ENCODE measurements around the gene ICAM5. TPM values are rescaled to one million over a fixed set of nuclear protein-coding genes. Genes with fewer than 3 reads are reported as not detected.

Gene ICAM5
- total and polyA plus RNA-seq, 9 of the 15 experiments (the other 6 are each of a cell fraction or from before 2014, with no cell fraction given), result 0.10 to 114 (median 13.7) TPM

GRCh38 chr19:10268071-10268470 lies 21.7 kb upstream of the ICAM5 start:
- DNase-seq (ENCODE audit: extremely low read depth in 1 of 4, low spot score in 3 of 4) (no peak), ATAC-seq (no peak), FAIRE-seq (no peak)
- BruUV-seq (replicated peaks), result no TSS peak
- Histone ChIP-seq H2AFZ (ENCODE audit: low read depth, low read length) (0 out of 2 replicates have a peak overlapping the region, but pooled peaks have one; percentile 8), H3K27ac (ENCODE audit: extremely low read depth, low read depth, low read length) (no peak overlapping the region), H3K9ac (ENCODE audit: insufficient read depth in 1 of 2, low read depth in 2 of 2, low read length in 2 of 2) (peak overlapping the region in 1 of 2 experiments; percentile 61; a peak in 2 of 4 replicates), H3K9me3 (replicated peaks; ENCODE audit: control insufficient read depth, insufficient read depth, low read depth, low read length) (no peaks in the 10 kb centered on the region), H3K36me3 (ENCODE audit: control insufficient read depth, insufficient read depth, low read length) (peaks cover 5% of the 10 kb centered on the region; the same call in 1 of the 3 replicates), H3K4me1 (replicated peaks in 1 of 2; ENCODE audit: control insufficient read depth in 2 of 2, insufficient read depth in 2 of 2, low read length in 2 of 2) (peaks cover 16 to 33% of the 10 kb centered on the region in 2 experiments; a peak in 4 of 5 replicates), H3K79me2 (ENCODE audit: control insufficient read depth, insufficient read depth, low read length) (peaks cover 30% of the 10 kb centered on the region), H3K9me1 (ENCODE audit: control insufficient read depth, insufficient read depth, low read length) (no peaks in the 10 kb centered on the region), H3K4me3 (no peak overlapping the region), H3K27me3 (ENCODE audit: control insufficient read depth in 2 of 2, insufficient read depth in 2 of 2, low read length in 2 of 2) (no peaks in the 10 kb centered on the region), H4K20me1 (replicated peaks; ENCODE audit: control insufficient read depth, insufficient read depth, low read length) (no peaks in the 10 kb centered on the region), H3K4me2 (ENCODE audit: insufficient read depth, low read length) (no peak overlapping the region)
- intact Hi-C loops (cut with micrococcal nuclease) (no loop called here), in situ Hi-C loops (cut with MboI) (no loop called here)
- no peak for TF ChIP-seq THRAP3 (IDR thresholded peaks at IDR 0.05; ENCODE audit: borderline replicate concordance)
- TF ChIP-seq RUNX1 (IDR thresholded peaks at IDR 0.05; ENCODE audit: low read depth), result no peak
- no peak for TF ChIP-seq HDAC3 (IDR thresholded peaks at IDR 0.05; ENCODE audit: borderline replicate concordance, partially characterized antibody)
- TF ChIP-seq NBN (IDR thresholded peaks at IDR 0.05; ENCODE audit: low read depth), result no peak
- TF ChIP-seq UBTF (IDR thresholded peaks at IDR 0.05; ENCODE audit: borderline replicate concordance in 1 of 2, low read depth in 2 of 2, low read length in 2 of 2), result no peak
- TF ChIP-seq ZBTB33 (CRISPR knock-in tag; IDR thresholded peaks at IDR 0.05), result no peak
- no peak for TF ChIP-seq SMAD2 (IDR thresholded peaks at IDR 0.05; ENCODE audit: low read depth, low read length)
- CTCF ChIA-PET (ENCODE audit: low intra/inter-chr PET ratio), result interaction anchor here (1.2 to 3.9 kb wide), 2 partner anchors 21 to 121 kb away, joined by 3 to 77 read pairs; no protein-coding TSS in a partner anchor
- WGBS (ENCODE audit: insufficient coverage, low coverage, missing lambda C conversion rate), result 61% methylated on average over 6 of the region's 6 CpGs
- POLR2A ChIA-PET, result interaction anchor here (0.6 to 1.1 kb wide), 2 partner anchors 43 to 115 kb away, joined by 3 read pairs; no protein-coding TSS in a partner anchor

Measured in K562 (cell line).